Keratinocyte (primary cell): ENCODE results near the gene PARD3. TPM values are rescaled to one million over a fixed set of nuclear protein-coding genes. Genes with fewer than 3 reads are reported as not detected.

Experiments
- DNase-seq: peaks from one replicate; pipeline ENCODE4 v3.0.0-alpha.2; 2011; ENCODE audit warnings: low read depth, missing footprints, low spot score
- FAIRE-seq: peaks from 2 replicates; lab custom pipeline; 2011; peaks lifted over from hg19 to GRCh38; lab: Jason Lieb, UNC
- H2AFZ ChIP-seq: 2 replicates; pipeline ENCODE4 v1.6.0; 2012; ENCODE audit warnings: low read length, control low read depth, inconsistent platforms; ENCODE audit not compliant: control insufficient read depth
- H3K27ac ChIP-seq: 2 replicates; pipeline ENCODE4 v1.5.1; 2011; ENCODE audit warnings: low read length; ENCODE audit not compliant: control insufficient read depth, insufficient read depth
- H3K27me3 ChIP-seq: 3 replicates; pipeline ENCODE4 v1.6.0; 2011; ENCODE audit warnings: low read length; ENCODE audit not compliant: control insufficient read depth, insufficient read depth; ENCODE audit errors: extremely low read depth
- H3K36me3 ChIP-seq, 2 experiments: 2 replicates in 1 of 2; 3 replicates in 1 of 2; pipeline ENCODE4 v1.5.1; 2011; ENCODE audit warnings: low read length in 2 of 2, mild to moderate bottlenecking in 1 of 2; ENCODE audit not compliant: control insufficient read depth in 2 of 2, insufficient read depth in 2 of 2; ENCODE audit errors: extremely low read depth in 1 of 2
- H3K4me1 ChIP-seq: 3 replicates; pipeline ENCODE4 v1.5.1; 2011; ENCODE audit warnings: low read length; ENCODE audit not compliant: control insufficient read depth, insufficient read depth; ENCODE audit errors: extremely low read depth
- H3K4me2 ChIP-seq: 3 replicates; pipeline ENCODE4 v1.6.0; 2011; ENCODE audit warnings: low read depth, low read length; ENCODE audit not compliant: control insufficient read depth, insufficient read depth; ENCODE audit errors: extremely low read depth
- H3K4me3 ChIP-seq, 3 experiments: fragments of 200-600 bp in 1 of 3; sonication (generic) in 1 of 3; 2 replicates in 2 of 3; 3 replicates in 1 of 3; pipeline ENCODE4 v1.5.1; 2011 to 2016; ENCODE audit warnings: low read length in 3 of 3, mild to moderate bottlenecking in 3 of 3, control low read depth in 2 of 3, inconsistent platforms in 1 of 3, low read depth in 1 of 3, mixed read lengths in 1 of 3, mixed run types in 1 of 3, moderate library complexity in 1 of 3; ENCODE audit not compliant: control insufficient read depth in 2 of 3, insufficient read depth in 2 of 3; ENCODE audit errors: extremely low read depth in 1 of 3
- H3K79me2 ChIP-seq: 2 replicates; pipeline ENCODE4 v1.6.0; 2012; ENCODE audit warnings: low read length; ENCODE audit not compliant: control insufficient read depth, insufficient read depth
- H3K9ac ChIP-seq: 3 replicates; pipeline ENCODE4 v1.6.0; 2011; ENCODE audit warnings: low read length; ENCODE audit not compliant: control insufficient read depth, insufficient read depth; ENCODE audit errors: extremely low read depth
- H3K9me1 ChIP-seq: 3 replicates; pipeline ENCODE4 v1.6.0; 2011; ENCODE audit warnings: low read length; ENCODE audit not compliant: control insufficient read depth, insufficient read depth; ENCODE audit errors: extremely low read depth
- H3K9me3 ChIP-seq: 2 replicates; pipeline ENCODE4 v1.5.1; 2012; ENCODE audit warnings: low read depth, low read length; ENCODE audit not compliant: control insufficient read depth
- H4K20me1 ChIP-seq: 3 replicates; pipeline ENCODE4 v1.6.0; 2011; ENCODE audit warnings: low read length; ENCODE audit not compliant: control insufficient read depth, insufficient read depth; ENCODE audit errors: extremely low read depth
- CTCF ChIP-seq, 3 experiments: IDR thresholded peaks in 1 of 3; conservative IDR thresholded peaks in 1 of 3; optimal IDR thresholded peaks in 1 of 3; 2 replicates in 2 of 3; 3 replicates in 1 of 3; pipeline versions ENCODE3 to v1.5.1; 2011; ENCODE audit warnings: low read length in 3 of 3, mild to moderate bottlenecking in 3 of 3, moderate library complexity in 2 of 3, control low read depth in 1 of 3, inconsistent platforms in 1 of 3; ENCODE audit not compliant: insufficient read depth in 2 of 3; ENCODE audit errors: extremely low read depth in 1 of 3
- EZH2 ChIP-seq: IDR thresholded peaks from one replicate; pipeline ENCODE4 v1.6.1; 2012; ENCODE audit warnings: inconsistent platforms, mild to moderate bottlenecking, low read length, moderate library complexity
- dilution Hi-C: fragments of 300-500 bp; cut with MboI; formaldehyde crosslinking; loops from one replicate; pipeline ENCODE4 v1.7.0; 2020; ENCODE audit warnings: low sequenced_read_pairs; ENCODE audit not compliant: extremely low pct_ligation_motif_present
- polyA plus RNA-seq, 5 experiments: library from polyadenylated mRNA; depleted of rRNA in 3 of 5; stranded (reverse) in 3 of 5; stranded (forward) in 1 of 5; unstranded in 1 of 5; fragments of >200 nt; gene quantifications; 1 replicate in 1 of 5; 2 replicates in 3 of 5; 3 replicates in 1 of 5; pipeline versions ENCODE4 v1.2.1 to v1.2.3, GENCODE V29; 2011 to 2012; ENCODE audit warnings: missing spikeins in 2 of 5, low read depth in 1 of 5, low replicate concordance in 1 of 5

Gene PARD3
- polyA plus RNA-seq, 1 donor (not counting 4 experiments of a cell fraction or from before 2014, with no cell fraction given) = 46.4 TPM

- no peak for FAIRE-seq
- dilution Hi-C loops = no loop called here
Measured at GRCh38 chr10:34341473-34341872, 473.6 kb downstream of the PARD3 start.

GRCh38 chr10:34340934-34341333 lies 474.2 kb downstream of the PARD3 start:
- H3K27ac ChIP-seq = no peak overlapping the region
- no peaks in the 10 kb centered on the region for H3K36me3 ChIP-seq
- no peak overlapping the region for H3K4me2 ChIP-seq
- no peaks in the 10 kb centered on the region for H3K9me3 ChIP-seq
- H2AFZ ChIP-seq = no peak overlapping the region
- no peaks in the 10 kb centered on the region for H4K20me1 ChIP-seq
- no peak overlapping the region for H3K4me3 ChIP-seq
- H3K9ac ChIP-seq = no peak overlapping the region
- peaks cover 4% of the 10 kb centered on the region for H3K4me1 ChIP-seq
- dilution Hi-C loops = no loop called here
- H3K27me3 ChIP-seq = no peaks in the 10 kb centered on the region
- no peaks in the 10 kb centered on the region for H3K79me2 ChIP-seq
- TF ChIP-seq CTCF (optimal IDR thresholded peaks at IDR 0.05 in 1 of 3, IDR thresholded peaks at IDR 0.05 in 1 of 3, conservative IDR thresholded peaks at IDR 0.05 in 1 of 3; ENCODE audit: extremely low read depth in 1 of 3, insufficient read depth in 2 of 3, low read length in 3 of 3) (no peak), EZH2 (no peak)
- DNase-seq (no peak), FAIRE-seq (no peak)
- no peaks in the 10 kb centered on the region for H3K9me1 ChIP-seq

More at GRCh38 chr10:34341473-34341872, 473.6 kb downstream of the PARD3 start:
- H3K36me3 ChIP-seq = no peaks in the 10 kb centered on the region
- H2AFZ ChIP-seq = no peak overlapping the region
- no peaks in the 10 kb centered on the region for H3K79me2 ChIP-seq
- H3K27ac ChIP-seq = no peak overlapping the region
- H3K4me1 ChIP-seq = peaks cover 4% of the 10 kb centered on the region
- DNase-seq = no peak
- no peak overlapping the region for H3K4me2 ChIP-seq
- H3K27me3 ChIP-seq = no peaks in the 10 kb centered on the region
- H3K4me3 ChIP-seq = no peak overlapping the region
- H3K9me3 ChIP-seq = no peaks in the 10 kb centered on the region
- H3K9me1 ChIP-seq = no peaks in the 10 kb centered on the region
- TF ChIP-seq CTCF (optimal IDR thresholded peaks at IDR 0.05 in 1 of 3, IDR thresholded peaks at IDR 0.05 in 1 of 3, conservative IDR thresholded peaks at IDR 0.05 in 1 of 3; ENCODE audit: extremely low read depth in 1 of 3, insufficient read depth in 2 of 3, low read length in 3 of 3) (no peak), EZH2 (no peak)
- no peaks in the 10 kb centered on the region for H4K20me1 ChIP-seq
- no peak overlapping the region for H3K9ac ChIP-seq
